Ishikawa (cell line): ENCODE data around the gene NR3C1.

Experiments used
- CEBPB ChIP-seq: IDR thresholded peaks from 2 replicates; pipeline ENCODE4 v1.6.1; 2012
- CREB1 ChIP-seq: IDR thresholded peaks from 2 replicates; pipeline ENCODE4 v1.6.1; 2012; ENCODE audit warnings: low read depth
- EGR1 ChIP-seq: IDR thresholded peaks from 2 replicates; pipeline ENCODE4 v1.6.1; 2012
- EP300 ChIP-seq: IDR thresholded peaks from 2 replicates; pipeline ENCODE4 v1.6.1; 2012; ENCODE audit warnings: borderline replicate concordance
- FOXM1 ChIP-seq: IDR thresholded peaks from 2 replicates; pipeline ENCODE4 v1.6.1; 2012; ENCODE audit warnings: low read depth, borderline replicate concordance
- MAX ChIP-seq: IDR thresholded peaks from 2 replicates; pipeline ENCODE4 v1.6.1; 2012
- NFIC ChIP-seq: IDR thresholded peaks from 2 replicates; pipeline ENCODE4 v1.6.1; 2012
- RAD21 ChIP-seq: IDR thresholded peaks from 2 replicates; pipeline ENCODE4 v1.6.1; 2012; ENCODE audit warnings: low read depth
- REST ChIP-seq: IDR thresholded peaks from 2 replicates; pipeline ENCODE4 v1.6.1; 2012; ENCODE audit warnings: low read depth, mild to moderate bottlenecking
- TAF1 ChIP-seq: IDR thresholded peaks from 2 replicates; pipeline ENCODE4 v1.6.1; 2012; ENCODE audit warnings: low read depth, mild to moderate bottlenecking
- TCF12 ChIP-seq: IDR thresholded peaks from 2 replicates; pipeline ENCODE4 v1.6.1; 2012; ENCODE audit warnings: low read depth
- TEAD4 ChIP-seq: IDR thresholded peaks from 2 replicates; pipeline ENCODE4 v1.6.1; 2012
- YY1 ChIP-seq: IDR thresholded peaks from 2 replicates; pipeline ENCODE4 v1.6.1; 2012; ENCODE audit warnings: low read depth
- ZBTB7A ChIP-seq: IDR thresholded peaks from 2 replicates; pipeline ENCODE4 v1.6.1; 2012; ENCODE audit warnings: low read depth
- TF ChIP-seq, protein P1 (sequence below): IDR thresholded peaks from 2 replicates; pipeline ENCODE4 v1.6.1; 2012

NR3C1 gene

DNA sequence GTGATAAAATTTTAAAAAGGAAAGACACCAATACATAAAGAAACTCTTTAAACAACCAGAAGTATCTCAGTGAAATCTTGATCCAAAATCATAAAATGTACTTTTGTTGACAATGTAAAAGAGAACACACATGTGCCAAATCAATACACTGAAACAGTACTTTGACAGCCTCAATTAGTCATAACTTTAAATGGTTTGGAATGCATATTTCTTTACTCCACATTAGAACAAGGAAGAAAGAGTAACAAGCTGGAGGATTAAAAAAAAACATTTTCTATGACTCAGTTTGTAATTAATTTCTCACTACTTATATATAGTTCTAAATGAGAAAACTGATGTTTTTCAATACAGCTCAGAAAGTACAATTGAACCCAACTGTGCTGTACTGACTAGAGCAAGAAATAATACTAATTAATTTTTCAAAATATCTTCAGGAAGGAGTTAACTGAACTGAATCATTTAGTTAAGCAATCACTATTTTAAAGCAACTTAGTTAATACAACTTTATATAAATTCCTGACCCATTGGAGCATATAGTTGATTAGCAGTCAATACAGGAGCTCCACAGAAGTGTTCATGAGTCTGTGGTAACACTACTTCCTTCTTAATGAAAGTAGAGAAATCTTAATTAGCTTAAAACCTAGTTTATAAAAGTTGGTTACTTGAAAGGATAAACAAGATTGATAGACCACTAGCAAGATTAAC lies 101.0 kb downstream of the NR3C1 start:
- TF ChIP-seq TEAD4 = no peak
- TF ChIP-seq TAF1 = no peak
- TF ChIP-seq CEBPB = no peak
- no peak for TF ChIP-seq TCF12
- TF ChIP-seq RAD21 = no peak
- TF ChIP-seq FOXM1 = no peak
- TF ChIP-seq MAX = no peak
- TF ChIP-seq YY1 = no peak

- TF ChIP-seq TAF1 (no peak), YY1 (no peak), FOXM1 (no peak), CREB1 (no peak), TEAD4 (no peak), RAD21 (no peak), TCF12 (no peak), ZBTB7A (no peak), NFIC (no peak)
- TF ChIP-seq, protein P1, sequence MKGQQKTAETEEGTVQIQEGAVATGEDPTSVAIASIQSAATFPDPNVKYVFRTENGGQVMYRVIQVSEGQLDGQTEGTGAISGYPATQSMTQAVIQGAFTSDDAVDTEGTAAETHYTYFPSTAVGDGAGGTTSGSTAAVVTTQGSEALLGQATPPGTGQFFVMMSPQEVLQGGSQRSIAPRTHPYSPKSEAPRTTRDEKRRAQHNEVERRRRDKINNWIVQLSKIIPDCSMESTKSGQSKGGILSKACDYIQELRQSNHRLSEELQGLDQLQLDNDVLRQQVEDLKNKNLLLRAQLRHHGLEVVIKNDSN = no peak
Observed at GRCh38 chr5:143297756-143298155, 105.7 kb downstream of the NR3C1 start.

DNA sequence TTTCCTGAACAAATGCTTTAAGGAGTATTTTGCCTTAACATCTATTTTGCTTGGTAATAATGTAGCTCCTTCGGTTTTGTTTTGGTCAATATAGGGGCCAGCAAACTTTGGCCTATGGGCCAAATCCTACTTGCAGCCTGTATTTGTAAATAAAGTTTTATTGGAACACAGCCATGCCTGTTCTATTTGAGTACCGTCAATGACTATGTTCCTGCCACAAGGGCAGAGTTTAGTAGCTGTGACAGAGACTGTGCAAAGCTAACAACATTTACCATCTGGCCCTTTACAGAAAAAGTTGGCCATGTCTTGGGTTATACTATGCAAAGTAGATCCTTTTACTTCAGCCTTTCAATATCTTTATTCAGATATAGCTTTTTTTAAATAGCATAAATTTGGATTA lies 113.4 kb downstream of the NR3C1 start:
- no peak for TF ChIP-seq CEBPB
- TF ChIP-seq, protein P1 = no peak
- no peak for TF ChIP-seq FOXM1
- TF ChIP-seq MAX = no peak
- TF ChIP-seq TAF1 = no peak
- TF ChIP-seq ZBTB7A = no peak

DNA sequence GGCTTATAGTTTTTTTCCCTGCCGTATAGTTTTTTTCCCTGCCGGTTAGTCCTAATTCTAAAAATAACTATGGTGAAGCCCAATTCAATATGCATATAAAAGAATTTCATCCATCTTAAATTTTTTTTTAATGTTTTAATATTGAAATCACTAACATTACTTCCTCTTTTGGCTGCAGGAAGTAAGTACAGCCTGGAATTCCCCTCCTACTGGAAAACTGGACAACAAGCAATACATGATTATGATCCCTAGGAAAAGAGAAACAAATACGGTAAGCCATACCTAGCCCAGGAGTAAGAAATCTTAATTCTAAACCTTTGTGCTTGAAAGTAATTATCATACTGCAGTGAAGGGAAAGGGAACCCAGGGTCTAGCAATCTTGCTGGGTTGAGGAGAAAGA lies 119.0 kb downstream of the NR3C1 start:
- TF ChIP-seq EP300 (no peak), MAX (no peak), EGR1 (no peak), YY1 (no peak), NFIC (no peak), CEBPB (no peak), REST (no peak), RAD21 (no peak), CREB1 (no peak), TCF12 (no peak), FOXM1 (no peak), TAF1 (no peak), ZBTB7A (no peak), TEAD4 (no peak)
- TF ChIP-seq, protein P1 = no peak

GRCh38 chr5:143284002-143284401 lies 119.5 kb downstream of the NR3C1 start:
- TF ChIP-seq FOXM1 (no peak), TCF12 (no peak), TEAD4 (no peak), RAD21 (no peak), REST (no peak), YY1 (no peak), EP300 (no peak), EGR1 (no peak), ZBTB7A (no peak), NFIC (no peak)

GRCh38 chr5:143281226-143281625 lies 122.3 kb downstream of the NR3C1 start:
- TF ChIP-seq TCF12 (no peak), EGR1 (no peak), FOXM1 (no peak), TEAD4 (no peak), REST (no peak), CEBPB (no peak), ZBTB7A (no peak), EP300 (no peak), CREB1 (no peak), RAD21 (no peak), MAX (no peak), NFIC (no peak), YY1 (no peak), TAF1 (no peak)
- TF ChIP-seq, protein P1 = no peak
